ENCODE results near the gene TBC1D8B. TPM values are rescaled to one million over a fixed set of nuclear protein-coding genes. Genes with fewer than 3 reads are reported as not detected.

The TBC1D8B gene
- total RNA-seq, 2 experiments from 2014 or later = 1.4 to 6.1 TPM

- no TSS peak for BruUV-seq (replicated peaks)
- Histone ChIP-seq H3K4me3 (ENCODE audit: low read depth, low read length, poor library complexity, severe bottlenecking) (no peak overlapping the region), H3K27ac (ENCODE audit: low read depth, low read length, poor library complexity, severe bottlenecking) (no peak overlapping the region), H3K4me1 (ENCODE audit: insufficient read depth, low read length, poor library complexity, severe bottlenecking) (no peaks in the 10 kb centered on the region), H4K20me1 (ENCODE audit: insufficient read depth, low read length) (no peaks in the 10 kb centered on the region), H2AFZ (ENCODE audit: low read length) (no peak overlapping the region), H3K4me2 (ENCODE audit: low read length) (no peak overlapping the region), H3K79me2 (ENCODE audit: insufficient read depth, low read depth, low read length) (no peaks in the 10 kb centered on the region), H3K9me3 (ENCODE audit: low read length) (no peaks in the 10 kb centered on the region), H3K36me3 (ENCODE audit: insufficient read depth, low read length) (no peaks in the 10 kb centered on the region), H3K9me2 (ENCODE audit: insufficient read depth, low read length) (no peaks in the 10 kb centered on the region)
- DNase-seq (ENCODE audit: low spot score) = no peak
- no peak for TF ChIP-seq CTCF (conservative IDR thresholded peaks at IDR 0.05; ENCODE audit: low read length)
- no peak for TF ChIP-seq EZH2phosphoT487 (IDR thresholded peaks at IDR 0.05; ENCODE audit: borderline replicate concordance, low read depth, low read length)
- intact Hi-C loops (cut with micrococcal nuclease; ENCODE audit: unreplicated experiment) = loop anchor here (10.0 kb wide), 2 partner anchors 773 to 1003 kb away; no protein-coding TSS in a partner anchor
- ChIA-PET POLR2A (no interaction called here), CTCF (ENCODE audit: unreplicated experiment) (interaction anchor here (0.6 kb wide), 1 partner anchor 13 kb away, joined by 3 read pairs; no protein-coding TSS in a partner anchor)
Measured at GRCh38 chrX:106891762-106892460, 89.4 kb downstream of the TBC1D8B start.

- POLR2A ChIA-PET = interaction anchor here (0.9 kb wide), 1 partner anchor 28 kb away, joined by 3 read pairs; no protein-coding TSS in a partner anchor
- CTCF ChIA-PET (ENCODE audit: unreplicated experiment) = no interaction called here
Measured at GRCh38 chrX:106894392-106894909, 92.0 kb downstream of the TBC1D8B start.

More at GRCh38 chrX:106894392-106894909, 92.0 kb downstream of the TBC1D8B start:
- Histone ChIP-seq H3K27ac (ENCODE audit: low read depth, low read length, poor library complexity, severe bottlenecking) (no peak overlapping the region), H3K4me1 (ENCODE audit: insufficient read depth, low read length, poor library complexity, severe bottlenecking) (no peaks in the 10 kb centered on the region), H4K20me1 (ENCODE audit: insufficient read depth, low read length) (no peaks in the 10 kb centered on the region), H3K4me2 (ENCODE audit: low read length) (no peak overlapping the region), H3K36me3 (ENCODE audit: insufficient read depth, low read length) (no peaks in the 10 kb centered on the region), H2AFZ (ENCODE audit: low read length) (no peak overlapping the region), H3K9me3 (ENCODE audit: low read length) (no peaks in the 10 kb centered on the region), H3K79me2 (ENCODE audit: insufficient read depth, low read depth, low read length) (no peaks in the 10 kb centered on the region), H3K4me3 (ENCODE audit: low read depth, low read length, poor library complexity, severe bottlenecking) (no peak overlapping the region), H3K9me2 (ENCODE audit: insufficient read depth, low read length) (no peaks in the 10 kb centered on the region)
- intact Hi-C loops (cut with micrococcal nuclease; ENCODE audit: unreplicated experiment) = loop anchor here (10.0 kb wide), 2 partner anchors 770 to 1000 kb away; no protein-coding TSS in a partner anchor
- no TSS peak for BruUV-seq (replicated peaks)
- TF ChIP-seq CTCF (conservative IDR thresholded peaks at IDR 0.05; ENCODE audit: low read length) (peak; percentile 77), EZH2phosphoT487 (IDR thresholded peaks at IDR 0.05; ENCODE audit: borderline replicate concordance, low read depth, low read length) (no peak)
- peak; percentile 43 for DNase-seq (ENCODE audit: low spot score)

All from OCI-LY7 (cell line).